Glomerular visceral epithelial cell (primary cell): ENCODE measurements around the gene CLIC4.

Experiments
- DNase-seq: peaks from one replicate; pipeline ENCODE4 v3.0.0-alpha.2; 2016; ENCODE audit errors: extremely low spot score

The CLIC4 gene

GRCh38 chr1:24859063-24860010 is 114.1 kb downstream of the CLIC4 start:
- DNase-seq, result no peak

- DNase-seq, result no peak
Measured at GRCh38 chr1:24860841-24861240, 115.6 kb downstream of the CLIC4 start.

GRCh38 chr1:24861821-24862727 is 116.8 kb downstream of the CLIC4 start:
- no peak for DNase-seq

GRCh38 chr1:24862775-24863483 is 117.7 kb downstream of the CLIC4 start:
- DNase-seq, result no peak

- no peak for DNase-seq
Measured at GRCh38 chr1:24864370-24864777, 119.1 kb downstream of the CLIC4 start.

- no peak for DNase-seq
Measured at GRCh38 chr1:24865168-24865567, 119.9 kb downstream of the CLIC4 start.

- no peak for DNase-seq
Measured at GRCh38 chr1:24865587-24865986, 120.3 kb downstream of the CLIC4 start.

GRCh38 chr1:24866211-24867083 is 121.2 kb downstream of the CLIC4 start:
- DNase-seq, result no peak

- no peak for DNase-seq
Measured at GRCh38 chr1:24867084-24867870, 122.0 kb downstream of the CLIC4 start.

GRCh38 chr1:24868016-24868875 is 123.0 kb downstream of the CLIC4 start:
- DNase-seq, result no peak

- no peak for DNase-seq
Measured at GRCh38 chr1:24870551-24871195, 125.4 kb downstream of the CLIC4 start.

GRCh38 chr1:24871306-24871901 is 126.2 kb downstream of the CLIC4 start:
- DNase-seq, result no peak

GRCh38 chr1:24872061-24872850 is 127.0 kb downstream of the CLIC4 start:
- DNase-seq, result no peak

GRCh38 chr1:24873148-24873547 is 127.9 kb downstream of the CLIC4 start:
- DNase-seq, result no peak

- no peak for DNase-seq
Measured at GRCh38 chr1:24874056-24874455, 128.8 kb downstream of the CLIC4 start.

- DNase-seq, result no peak
Measured at GRCh38 chr1:24874611-24875234, 129.5 kb downstream of the CLIC4 start.

GRCh38 chr1:24875257-24875656 is 130.0 kb downstream of the CLIC4 start:
- DNase-seq, result no peak
